Neutrophil (primary cell): ENCODE results near the gene CRABP2.

Experiments used
- H3K27ac ChIP-seq: fragments of 200-600 bp; sonication (generic); 2 replicates; pipeline ENCODE4 v1.5.1; 2016; ENCODE audit warnings: mild to moderate bottlenecking, moderate library complexity
- H3K27me3 ChIP-seq: fragments of 200-600 bp; sonication (generic); 2 replicates; pipeline ENCODE4 v1.6.0; 2016; ENCODE audit warnings: mild to moderate bottlenecking
- H3K36me3 ChIP-seq: fragments of 200-600 bp; sonication (generic); 2 replicates; pipeline ENCODE4 v1.5.1; 2017
- H3K4me1 ChIP-seq, 2 experiments: fragments of 200-600 bp in 1 of 2; sonication (generic) in 1 of 2; 1 replicate in 1 of 2; 2 replicates in 1 of 2; pipeline versions ENCODE4 v1.5.1 to v1.6.1; 2013 to 2016; ENCODE audit warnings: low read depth in 1 of 2, low read length in 1 of 2, mild to moderate bottlenecking in 1 of 2, moderate library complexity in 1 of 2; ENCODE audit not compliant: control insufficient read depth in 1 of 2, insufficient read depth in 1 of 2
- H3K4me3 ChIP-seq, 2 experiments: fragments of 200-600 bp in 1 of 2; sonication (generic) in 1 of 2; 1 replicate in 1 of 2; 2 replicates in 1 of 2; pipeline ENCODE4 v1.5.1; 2013 to 2016; ENCODE audit warnings: low read depth in 1 of 2, low read length in 1 of 2, mild to moderate bottlenecking in 1 of 2, moderate library complexity in 1 of 2
- H3K9me3 ChIP-seq: fragments of 200-600 bp; sonication (generic); 2 replicates; pipeline ENCODE4 v1.5.1; 2016
- CTCF ChIP-seq: fragments of 200-600 bp; sonication (generic); IDR thresholded peaks from 2 replicates; pipeline ENCODE4 v1.5.1; 2016; ENCODE audit warnings: antibody characterized with exemption

CRABP2 gene

DNA sequence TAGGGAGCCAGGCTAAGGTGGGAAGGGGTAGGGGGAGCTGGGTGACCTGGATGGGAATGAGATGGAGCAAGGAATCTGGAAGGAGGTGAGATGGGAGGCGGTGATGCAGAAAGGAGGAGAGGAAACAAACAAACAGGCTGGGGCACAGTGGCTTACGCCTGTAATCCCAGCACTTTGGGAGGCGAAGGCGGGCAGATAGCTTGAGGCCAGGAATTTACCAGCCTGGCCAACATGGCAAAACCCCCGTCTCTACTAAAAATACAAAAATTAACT, 10.8 kb downstream of the CRABP2 start:
- TF ChIP-seq CTCF: no peak
- no peaks in the 10 kb centered on the region for H3K4me1 ChIP-seq
- H3K9me3 ChIP-seq: no peaks in the 10 kb centered on the region
- peaks cover 84% of the 10 kb centered on the region for H3K27me3 ChIP-seq
- no peaks in the 10 kb centered on the region for H3K36me3 ChIP-seq
- no peak overlapping the region for H3K27ac ChIP-seq
- no peak overlapping the region for H3K4me3 ChIP-seq

- no peak for TF ChIP-seq CTCF
- Histone ChIP-seq H3K4me1 (no peaks in the 10 kb centered on the region), H3K27me3 (peaks cover 85% of the 10 kb centered on the region), H3K9me3 (no peaks in the 10 kb centered on the region), H3K27ac (no peak overlapping the region), H3K36me3 (no peaks in the 10 kb centered on the region), H3K4me3 (no peak overlapping the region)
Measured at GRCh38 chr1:156693848-156694689, 11.3 kb downstream of the CRABP2 start.

DNA sequence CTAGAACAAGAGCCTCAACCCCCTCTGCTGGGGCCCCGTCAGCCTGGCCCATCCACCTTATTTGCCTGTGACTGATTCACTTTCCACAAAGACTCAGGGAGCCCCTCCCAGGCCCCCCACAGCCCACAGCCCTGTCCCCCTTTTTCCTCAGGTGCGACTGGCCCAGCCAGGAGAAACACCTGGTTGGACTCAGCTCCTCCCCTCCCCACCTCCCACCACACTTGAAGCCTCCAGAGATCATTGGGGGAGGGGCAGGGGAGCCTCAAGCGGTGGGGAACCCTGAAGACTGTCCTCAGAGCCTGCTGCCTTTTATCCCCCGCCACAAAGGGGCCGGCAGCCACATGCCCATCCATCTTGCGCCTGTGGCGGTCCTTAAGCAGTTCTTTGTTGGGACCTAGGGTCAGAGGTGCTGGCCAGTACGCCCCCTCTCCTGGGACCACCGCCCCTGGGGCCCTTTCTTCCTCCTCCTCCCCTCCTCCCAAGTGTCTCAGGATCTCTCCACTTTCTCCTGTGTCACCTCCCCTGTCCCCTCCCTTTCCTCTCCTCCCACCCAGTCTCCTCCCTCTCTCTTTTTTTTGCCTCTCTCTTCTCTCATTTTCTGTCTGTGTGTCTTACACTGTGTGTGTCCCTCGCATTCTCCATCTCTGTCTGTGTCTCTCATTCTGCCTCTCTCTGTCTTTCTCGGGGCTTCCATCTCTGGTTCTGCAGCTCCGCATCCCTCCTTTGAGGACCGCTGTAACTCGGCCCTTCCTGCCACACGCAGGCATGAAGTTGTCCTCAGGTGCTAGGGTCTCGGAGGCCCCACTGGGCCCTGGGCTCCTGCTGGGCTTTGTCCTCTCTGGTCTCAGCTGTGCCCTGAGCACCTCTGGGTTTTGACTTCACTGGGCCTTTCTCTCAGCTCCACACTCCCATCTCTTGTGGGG, 12.2 kb downstream of the CRABP2 start:
- Histone ChIP-seq H3K27ac (no peak overlapping the region), H3K9me3 (no peaks in the 10 kb centered on the region), H3K4me1 (no peaks in the 10 kb centered on the region), H3K4me3 (no peak overlapping the region), H3K27me3 (peaks cover 89% of the 10 kb centered on the region), H3K36me3 (no peaks in the 10 kb centered on the region)
- no peak for TF ChIP-seq CTCF

- Histone ChIP-seq H3K36me3 (no peaks in the 10 kb centered on the region), H3K4me1 (no peaks in the 10 kb centered on the region), H3K27ac (no peak overlapping the region), H3K9me3 (no peaks in the 10 kb centered on the region), H3K27me3 (peaks cover 89% of the 10 kb centered on the region), H3K4me3 (no peak overlapping the region)
- no peak for TF ChIP-seq CTCF
Measured at GRCh38 chr1:156692441-156692924, 12.9 kb downstream of the CRABP2 start.

- Histone ChIP-seq H3K27me3 (peaks cover 89% of the 10 kb centered on the region), H3K4me1 (no peaks in the 10 kb centered on the region), H3K9me3 (no peaks in the 10 kb centered on the region), H3K4me3 (no peak overlapping the region), H3K36me3 (no peaks in the 10 kb centered on the region), H3K27ac (no peak overlapping the region)
- TF ChIP-seq CTCF: no peak
Measured at GRCh38 chr1:156691665-156692440, 13.5 kb downstream of the CRABP2 start.
